SU-DHL-6 (cell line): ENCODE data around the gene LRRC49.

ENCODE experiments used
- EZH2phosphoT487 ChIP-seq: fragments of 200-600 bp; sonication (generic), shearing (Covaris generic); conservative IDR thresholded peaks from 2 replicates; pipeline ENCODE4 v1.6.1; 2018; ENCODE audit warnings: mild to moderate bottlenecking, antibody characterized with exemption, low read length, moderate library complexity, mixed read lengths
- TF ChIP-seq, protein P1 (sequence below): fragments of 200-600 bp; sonication (generic); IDR thresholded peaks from one replicate; pipeline ENCODE4 v1.5.1; 2017; ENCODE audit warnings: antibody characterized with exemption, mild to moderate bottlenecking, low read length, moderate library complexity; ENCODE audit not compliant: insufficient read depth, poor library complexity, severe bottlenecking

DNA sequence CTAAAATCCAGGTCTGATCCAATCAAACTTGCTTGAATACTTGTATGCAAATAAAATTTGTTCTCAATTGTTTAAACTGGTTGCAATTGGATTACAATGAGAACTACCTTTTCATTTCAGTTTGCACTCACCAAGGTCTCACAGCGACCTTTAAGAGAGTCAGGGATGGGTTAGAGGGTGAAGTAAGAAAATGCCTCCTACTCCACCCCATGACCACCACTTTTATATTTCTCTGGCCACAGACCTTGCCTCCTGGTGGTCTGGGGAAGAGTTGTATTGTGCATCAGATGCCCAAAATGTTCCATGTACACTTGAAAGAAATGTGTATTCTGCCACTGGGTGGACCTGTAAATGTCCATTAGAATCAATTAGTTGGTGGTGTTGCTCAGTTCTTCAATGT is 206.3 kb downstream of the LRRC49 start:
- TF ChIP-seq, protein P1, sequence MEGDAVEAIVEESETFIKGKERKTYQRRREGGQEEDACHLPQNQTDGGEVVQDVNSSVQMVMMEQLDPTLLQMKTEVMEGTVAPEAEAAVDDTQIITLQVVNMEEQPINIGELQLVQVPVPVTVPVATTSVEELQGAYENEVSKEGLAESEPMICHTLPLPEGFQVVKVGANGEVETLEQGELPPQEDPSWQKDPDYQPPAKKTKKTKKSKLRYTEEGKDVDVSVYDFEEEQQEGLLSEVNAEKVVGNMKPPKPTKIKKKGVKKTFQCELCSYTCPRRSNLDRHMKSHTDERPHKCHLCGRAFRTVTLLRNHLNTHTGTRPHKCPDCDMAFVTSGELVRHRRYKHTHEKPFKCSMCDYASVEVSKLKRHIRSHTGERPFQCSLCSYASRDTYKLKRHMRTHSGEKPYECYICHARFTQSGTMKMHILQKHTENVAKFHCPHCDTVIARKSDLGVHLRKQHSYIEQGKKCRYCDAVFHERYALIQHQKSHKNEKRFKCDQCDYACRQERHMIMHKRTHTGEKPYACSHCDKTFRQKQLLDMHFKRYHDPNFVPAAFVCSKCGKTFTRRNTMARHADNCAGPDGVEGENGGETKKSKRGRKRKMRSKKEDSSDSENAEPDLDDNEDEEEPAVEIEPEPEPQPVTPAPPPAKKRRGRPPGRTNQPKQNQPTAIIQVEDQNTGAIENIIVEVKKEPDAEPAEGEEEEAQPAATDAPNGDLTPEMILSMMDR = no peak
- no peak for TF ChIP-seq EZH2phosphoT487
